MM.1S (cell line): ENCODE results near the gene PPHLN1.

Experiments used
- EZH2phosphoT487 ChIP-seq: fragments of 300-600 bp; sonication (generic); IDR thresholded peaks from 2 replicates; pipeline ENCODE4 v1.6.1; 2018; ENCODE audit warnings: antibody characterized with exemption, low read length
- TF ChIP-seq, protein P1 (sequence below): fragments of 300-600 bp; sonication (generic); IDR thresholded peaks from 2 replicates; pipeline ENCODE4 v1.5.1; 2016; ENCODE audit warnings: antibody characterized with exemption, low read length, mixed read lengths

DNA sequence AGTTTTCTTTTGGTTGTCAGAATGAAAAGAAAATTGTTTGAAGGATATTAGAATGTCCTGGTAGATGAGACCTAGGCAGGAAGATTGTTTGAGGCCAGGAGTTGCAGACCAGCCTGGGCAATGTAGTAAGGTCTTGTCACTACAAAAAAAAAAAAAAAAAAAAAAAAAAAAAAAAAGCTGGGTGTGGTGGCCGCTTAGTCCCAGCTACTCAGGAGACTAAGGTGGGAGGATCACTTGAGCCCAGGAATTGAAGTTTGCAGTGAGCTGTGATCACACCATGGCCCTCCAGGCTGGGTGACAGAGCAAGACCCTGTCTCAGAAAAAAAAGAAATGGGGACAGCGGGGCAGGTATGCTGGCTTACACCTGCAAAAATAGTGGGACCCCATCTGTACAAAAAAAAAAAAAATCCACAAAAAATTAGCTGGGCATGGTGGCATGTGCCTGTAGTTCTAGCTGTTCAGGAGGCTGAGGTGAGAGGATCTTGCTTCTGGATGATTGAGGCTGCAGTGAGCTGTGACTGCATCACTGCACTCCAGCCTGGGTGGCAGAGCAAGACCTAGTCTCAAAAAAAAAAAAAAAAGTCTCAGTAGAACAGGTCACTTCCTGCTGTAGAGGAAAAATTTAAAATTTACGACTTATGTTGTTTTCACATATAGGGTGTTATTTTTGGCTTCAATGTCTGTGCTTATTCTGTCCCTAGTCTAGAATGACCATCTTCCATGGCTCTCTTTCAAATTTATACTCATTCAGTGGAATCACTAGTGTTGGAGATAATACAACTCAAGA is 70.7 kb downstream of the PPHLN1 start:
- TF ChIP-seq EZH2phosphoT487 = no peak
- TF ChIP-seq, protein P1, sequence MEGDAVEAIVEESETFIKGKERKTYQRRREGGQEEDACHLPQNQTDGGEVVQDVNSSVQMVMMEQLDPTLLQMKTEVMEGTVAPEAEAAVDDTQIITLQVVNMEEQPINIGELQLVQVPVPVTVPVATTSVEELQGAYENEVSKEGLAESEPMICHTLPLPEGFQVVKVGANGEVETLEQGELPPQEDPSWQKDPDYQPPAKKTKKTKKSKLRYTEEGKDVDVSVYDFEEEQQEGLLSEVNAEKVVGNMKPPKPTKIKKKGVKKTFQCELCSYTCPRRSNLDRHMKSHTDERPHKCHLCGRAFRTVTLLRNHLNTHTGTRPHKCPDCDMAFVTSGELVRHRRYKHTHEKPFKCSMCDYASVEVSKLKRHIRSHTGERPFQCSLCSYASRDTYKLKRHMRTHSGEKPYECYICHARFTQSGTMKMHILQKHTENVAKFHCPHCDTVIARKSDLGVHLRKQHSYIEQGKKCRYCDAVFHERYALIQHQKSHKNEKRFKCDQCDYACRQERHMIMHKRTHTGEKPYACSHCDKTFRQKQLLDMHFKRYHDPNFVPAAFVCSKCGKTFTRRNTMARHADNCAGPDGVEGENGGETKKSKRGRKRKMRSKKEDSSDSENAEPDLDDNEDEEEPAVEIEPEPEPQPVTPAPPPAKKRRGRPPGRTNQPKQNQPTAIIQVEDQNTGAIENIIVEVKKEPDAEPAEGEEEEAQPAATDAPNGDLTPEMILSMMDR = no peak
